Ascending aorta (tissue), 2 donors: Measurements from ENCODE around the gene GPR68. TPM values are rescaled to one million over a fixed set of nuclear protein-coding genes. Genes with fewer than 3 reads are reported as not detected.

Source experiments
- DNase-seq, 2 donors: peaks; one replicate each; pipeline ENCODE4 v3.0.0-alpha.2; 2019; ENCODE audit warnings: low spot score in 2 of 2
- H3K27ac ChIP-seq, 2 donors: fragments of 200-600 bp; sonication (generic); one replicate each; pipeline ENCODE4 v1.5.1; 2016 to 2017; ENCODE audit warnings: mild to moderate bottlenecking in 1 of 2
- H3K27me3 ChIP-seq: fragments of 200-600 bp; sonication (generic); one replicate; pipeline ENCODE4 v1.5.1; 2017
- H3K36me3 ChIP-seq, 2 donors: fragments of 200-600 bp; sonication (generic); one replicate each; pipeline ENCODE4 v1.5.1; 2016
- H3K4me1 ChIP-seq, 2 donors: fragments of 200-600 bp; sonication (generic); one replicate each; pipeline ENCODE4 v1.5.1; 2016 to 2017; ENCODE audit warnings: mild to moderate bottlenecking in 1 of 2
- H3K4me3 ChIP-seq, 2 donors: fragments of 200-600 bp; sonication (generic); one replicate each; pipeline ENCODE4 v1.5.1; 2016 to 2017; ENCODE audit warnings: mild to moderate bottlenecking in 1 of 2
- H3K9me3 ChIP-seq, 2 donors: fragments of 200-600 bp; sonication (generic); one replicate each; pipeline ENCODE4 v1.5.1; 2016
- CTCF ChIP-seq, 3 experiments: fragments of 200-600 bp in 2 of 3; fragments of 450-650 bp in 1 of 3; sonication (generic) in 2 of 3; IDR thresholded peaks; one replicate each; pipeline ENCODE4 v1.5.1; 2016 to 2019; ENCODE audit warnings: antibody characterized with exemption in 3 of 3, mild to moderate bottlenecking in 1 of 3, moderate library complexity in 1 of 3
- intact Hi-C: fragments of 100-400 bp; cut with DNase I; formaldehyde crosslinking; loops from one replicate; pipeline ENCODE4 v1.15.1; 2023
- total RNA-seq: library from RNA; depleted of rRNA; stranded (reverse); fragments of >200 nt; gene quantifications from one replicate; pipeline ENCODE4 v1.1.0, GENCODE V29; 2016

GPR68 gene
- total RNA-seq, 1 donor from 2014 or later, result not detected

- TF ChIP-seq CTCF (IDR thresholded peaks at IDR 0.05), result no peak
- no peak for DNase-seq
Observed at GRCh38 chr14:91279354-91279753, 34.9 kb upstream of the GPR68 start.

DNA sequence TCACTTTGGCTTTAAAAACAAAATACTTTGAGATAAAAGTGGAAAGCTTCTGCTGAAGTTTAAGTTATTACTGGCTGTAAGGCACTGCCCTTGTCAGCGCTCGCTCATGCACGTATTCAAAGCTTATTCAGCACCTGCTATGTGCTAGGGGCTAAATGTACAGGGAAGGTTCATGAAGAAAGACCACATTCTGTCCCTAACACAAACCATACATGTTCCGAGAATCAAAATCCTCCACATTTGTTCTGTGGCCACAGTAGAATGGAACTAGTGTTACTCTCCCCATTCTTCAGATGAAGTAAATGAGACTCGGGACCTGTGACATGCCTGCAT, 33.8 kb upstream of the GPR68 start:
- no peaks in the 10 kb centered on the region for H3K4me1 ChIP-seq
- intact Hi-C loops, result no loop called here
- no peak for TF ChIP-seq CTCF (IDR thresholded peaks at IDR 0.05)
- peak overlapping the region in 1 of 2 donors; percentile 17 for H3K4me3 ChIP-seq
- no peaks in the 10 kb centered on the region for H3K27me3 ChIP-seq
- no peak overlapping the region for H3K27ac ChIP-seq
- H3K9me3 ChIP-seq, result no peaks in the 10 kb centered on the region
- H3K36me3 ChIP-seq, result no peaks in the 10 kb centered on the region
- DNase-seq, result no peak

More at GRCh38 chr14:91279354-91279753, 34.9 kb upstream of the GPR68 start:
- Histone ChIP-seq H3K36me3 (no peaks in the 10 kb centered on the region), H3K27me3 (no peaks in the 10 kb centered on the region), H3K9me3 (no peaks in the 10 kb centered on the region), H3K4me3 (no peak overlapping the region), H3K4me1 (no peaks in the 10 kb centered on the region), H3K27ac (no peak overlapping the region)
- intact Hi-C loops, result no loop called here

DNA sequence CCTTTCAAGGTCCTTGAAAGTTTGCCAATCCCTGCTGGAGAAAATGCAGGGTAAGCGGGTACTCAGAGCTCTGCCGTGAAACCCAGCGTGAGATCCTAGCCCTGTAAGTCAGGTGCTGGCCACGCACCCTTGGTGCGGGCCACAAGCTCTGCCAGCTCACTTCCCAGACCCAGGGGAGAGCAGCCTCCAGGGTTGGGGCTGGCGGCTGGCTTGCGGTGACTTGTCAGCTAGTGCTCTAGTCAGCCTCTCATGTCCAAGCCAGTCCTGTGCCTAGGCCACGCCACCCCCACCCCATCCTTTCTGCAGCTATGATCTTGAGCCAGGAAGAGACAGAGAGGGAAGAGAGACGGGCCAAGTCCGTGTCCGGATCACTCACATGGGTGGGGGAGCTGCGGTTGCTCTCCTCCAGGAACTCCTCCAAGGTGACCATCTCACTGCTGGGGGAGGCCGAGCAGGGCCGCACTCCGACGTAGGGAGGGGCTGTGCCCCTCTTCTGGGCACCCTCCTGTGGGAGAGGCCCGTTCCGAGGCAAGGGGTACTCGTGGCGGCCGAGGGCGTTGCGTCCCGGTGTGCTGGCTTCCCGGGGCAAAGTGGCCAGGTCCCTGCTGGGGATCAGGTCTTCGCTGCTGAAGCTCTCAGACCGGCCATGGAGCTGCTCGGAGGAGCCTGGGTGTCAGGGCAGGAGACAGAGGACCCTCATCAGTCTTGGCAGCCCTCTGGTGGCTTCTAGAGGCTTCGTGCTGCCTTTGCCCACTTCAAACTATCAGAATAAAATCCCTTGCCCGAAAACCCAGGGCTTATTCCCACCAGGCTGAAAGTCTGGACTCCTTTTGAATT, 33.3 kb upstream of the GPR68 start:
- Histone ChIP-seq H3K27ac (no peak overlapping the region), H3K27me3 (no peaks in the 10 kb centered on the region), H3K4me3 (peak overlapping the region in 1 of 2 donors; percentile 17), H3K4me1 (no peaks in the 10 kb centered on the region), H3K36me3 (no peaks in the 10 kb centered on the region), H3K9me3 (no peaks in the 10 kb centered on the region)
- TF ChIP-seq CTCF (IDR thresholded peaks at IDR 0.05), result no peak
- no peak for DNase-seq
- intact Hi-C loops, result no loop called here

DNA sequence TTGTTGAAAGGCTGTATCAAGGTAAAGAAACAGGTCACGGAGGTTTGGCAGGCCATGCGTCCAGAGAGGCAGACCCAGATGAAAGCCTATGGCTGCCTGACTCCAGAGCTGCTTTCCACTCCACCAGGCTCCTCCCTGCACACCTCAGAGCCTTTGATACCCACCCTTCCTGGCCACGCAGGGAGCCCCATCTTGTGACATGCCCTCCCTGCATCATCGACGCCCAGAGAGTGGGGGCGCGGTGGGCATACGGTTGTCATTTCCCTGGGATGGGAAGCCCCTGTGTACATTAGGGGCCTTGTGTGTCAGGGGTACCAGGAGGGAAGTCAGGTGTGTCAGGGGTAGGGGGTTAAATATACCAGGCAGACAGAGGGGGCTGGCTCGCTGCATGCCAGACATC, 30.3 kb upstream of the GPR68 start:
- intact Hi-C loops, result no loop called here
- no peak for TF ChIP-seq CTCF (IDR thresholded peaks at IDR 0.05)
- no peak for DNase-seq

GRCh38 chr14:91273885-91274273, 29.4 kb upstream of the GPR68 start:
- TF ChIP-seq CTCF (IDR thresholded peaks at IDR 0.05), result no peak
- no peak for DNase-seq
- Histone ChIP-seq H3K27ac (no peak overlapping the region), H3K36me3 (no peaks in the 10 kb centered on the region), H3K9me3 (no peaks in the 10 kb centered on the region), H3K27me3 (no peaks in the 10 kb centered on the region), H3K4me1 (no peaks in the 10 kb centered on the region), H3K4me3 (no peak overlapping the region)
- intact Hi-C loops, result no loop called here

More for the DNA sequence above, 30.3 kb upstream of the GPR68 start:
- no peak overlapping the region for H3K27ac ChIP-seq
- no peaks in the 10 kb centered on the region for H3K27me3 ChIP-seq
- H3K4me1 ChIP-seq, result no peaks in the 10 kb centered on the region
- H3K36me3 ChIP-seq, result no peaks in the 10 kb centered on the region
- H3K9me3 ChIP-seq, result no peaks in the 10 kb centered on the region
- H3K4me3 ChIP-seq, result no peak overlapping the region
